ENCODE measurements around the gene C11orf68. TPM values are rescaled to one million over a fixed set of nuclear protein-coding genes. Genes with fewer than 3 reads are reported as not detected.

The C11orf68 gene
- polyA plus RNA-seq, 1 donor: 36.2 TPM

GRCh38 chr11:65944191-65944590 lies 25.3 kb upstream of the C11orf68 start:
- DNase-seq: no peak

- no peak for DNase-seq
Measured at GRCh38 chr11:65942531-65942930, 23.7 kb upstream of the C11orf68 start.

- no peak for DNase-seq
Measured at GRCh38 chr11:65941720-65942310, 23.0 kb upstream of the C11orf68 start.

GRCh38 chr11:65937766-65938165 lies 18.9 kb upstream of the C11orf68 start:
- DNase-seq: no peak

GRCh38 chr11:65934014-65934413 lies 15.2 kb upstream of the C11orf68 start:
- no peak for DNase-seq

- no peak for DNase-seq
Measured at GRCh38 chr11:65932558-65932919, 13.7 kb upstream of the C11orf68 start.

GRCh38 chr11:65931773-65932557 lies 13.1 kb upstream of the C11orf68 start:
- DNase-seq: no peak

GRCh38 chr11:65928667-65929066 lies 9.8 kb upstream of the C11orf68 start:
- DNase-seq: no peak

GRCh38 chr11:65927904-65928397 lies 9.1 kb upstream of the C11orf68 start:
- DNase-seq: no peak

- no peak for DNase-seq
Measured at GRCh38 chr11:65925397-65925796, 6.5 kb upstream of the C11orf68 start.

GRCh38 chr11:65922565-65922964 lies 3.7 kb upstream of the C11orf68 start:
- no peak for DNase-seq

GRCh38 chr11:65921876-65922275 lies 3.0 kb upstream of the C11orf68 start:
- DNase-seq: no peak

- no peak for DNase-seq
Measured at GRCh38 chr11:65921033-65921555, 2.2 kb upstream of the C11orf68 start.

GRCh38 chr11:65920372-65920802 lies 1.5 kb upstream of the C11orf68 start:
- DNase-seq: no peak

- DNase-seq: no peak
Measured at GRCh38 chr11:65919573-65920371, 910 bp upstream of the C11orf68 start.

- DNase-seq: peak; percentile 97
Measured at GRCh38 chr11:65919141-65919572, 295 bp upstream of the C11orf68 start, which contains the start of gene DRAP1. TSS of gene DRAP1 (plus strand) at chr11:65919426. CDS start at chr11:65919502, 76 bp downstream.

GRCh38 chr11:65917434-65918210 lies 1.2 kb downstream of the C11orf68 start:
- no peak for DNase-seq

GRCh38 chr11:65917077-65917433 lies 1.8 kb downstream of the C11orf68 start:
- no peak for DNase-seq

- no peak for DNase-seq
Measured at GRCh38 chr11:65916391-65916790, 2.5 kb downstream of the C11orf68 start.

- no peak for DNase-seq
Measured at GRCh38 chr11:65915821-65916251, 3.0 kb downstream of the C11orf68 start.

GRCh38 chr11:65915101-65915820 lies 3.6 kb downstream of the C11orf68 start:
- DNase-seq: no peak
